Ovary (tissue), 3 donors: ENCODE measurements around the gene DBH.

Experiments used
- CTCF ChIP-seq, 3 donors: fragments of 450-650 bp in 2 of 3; fragments of 200-600 bp in 1 of 3; IDR thresholded peaks; one replicate each; pipeline versions ENCODE4 v1.5.1 to v1.8.0; 2016 to 2022; ENCODE audit warnings: antibody characterized with exemption in 3 of 3, mild to moderate bottlenecking in 1 of 3
- POLR2A ChIP-seq: fragments of 450-650 bp; IDR thresholded peaks from one replicate; pipeline ENCODE4 v1.6.1; 2017; ENCODE audit warnings: antibody characterized with exemption, mild to moderate bottlenecking, moderate library complexity
- donor health status: DM: no; HTN: no; CAD: no.

- TF ChIP-seq POLR2A (no peak), CTCF (IDR thresholded peaks at IDR 0.05) (no peak)
Observed at GRCh38 chr9:133594310-133594709, 41.9 kb upstream of the DBH start.
